Uterus (tissue), 2 donors: ENCODE data around the gene DCK.

Source experiments
- CTCF ChIP-seq, 4 experiments: fragments of 200-600 bp in 2 of 4; fragments of 450-650 bp in 2 of 4; sonication (generic) in 2 of 4; IDR thresholded peaks; one replicate each; pipeline ENCODE4 v1.5.1; 2016 to 2019; ENCODE audit warnings: antibody characterized with exemption in 4 of 4, mild to moderate bottlenecking in 2 of 4, moderate library complexity in 1 of 4
- POLR2A ChIP-seq, 2 donors: fragments of 450-650 bp; IDR thresholded peaks; one replicate each; pipeline ENCODE4 v1.6.1; 2016; ENCODE audit warnings: antibody characterized with exemption in 2 of 2, mild to moderate bottlenecking in 1 of 2, moderate library complexity in 1 of 2

DNA sequence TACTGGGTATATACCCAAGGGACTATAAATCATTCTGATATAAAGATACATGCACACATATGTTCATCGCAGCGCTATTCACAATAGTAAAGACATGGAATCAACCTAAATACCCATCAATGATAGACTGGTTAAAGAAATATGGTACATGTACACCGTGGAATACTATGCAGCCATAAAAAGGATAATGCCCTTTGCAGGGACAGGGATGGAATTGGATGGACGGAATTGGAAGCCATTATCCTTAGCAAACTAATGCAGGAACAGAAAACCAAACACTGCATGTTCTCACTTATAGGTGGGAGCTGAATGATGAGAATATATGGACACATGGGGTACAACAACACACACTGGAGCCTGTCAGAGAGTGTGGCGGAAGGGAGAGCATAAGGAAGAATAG, 55.9 kb downstream of the DCK start:
- TF ChIP-seq CTCF (IDR thresholded peaks at IDR 0.05) (no peak), POLR2A (IDR thresholded peaks at IDR 0.05) (no peak)
